Keratinocyte (primary cell): Measurements from ENCODE around the gene GRM7.

Experiments
- CTCF ChIP-seq, 3 experiments: IDR thresholded peaks in 1 of 3; conservative IDR thresholded peaks in 1 of 3; optimal IDR thresholded peaks in 1 of 3; 2 replicates in 2 of 3; 3 replicates in 1 of 3; pipeline versions ENCODE3 to v1.5.1; 2011; ENCODE audit warnings: low read length in 3 of 3, mild to moderate bottlenecking in 3 of 3, moderate library complexity in 2 of 3, control low read depth in 1 of 3, inconsistent platforms in 1 of 3; ENCODE audit not compliant: insufficient read depth in 2 of 3; ENCODE audit errors: extremely low read depth in 1 of 3
- EZH2 ChIP-seq: IDR thresholded peaks from one replicate; pipeline ENCODE4 v1.6.1; 2012; ENCODE audit warnings: inconsistent platforms, mild to moderate bottlenecking, low read length, moderate library complexity

GRCh38 chr3:6857510-6857909 lies 3.4 kb upstream of the GRM7 start:
- TF ChIP-seq EZH2 (no peak), CTCF (optimal IDR thresholded peaks at IDR 0.05 in 1 of 3, IDR thresholded peaks at IDR 0.05 in 1 of 3, conservative IDR thresholded peaks at IDR 0.05 in 1 of 3; ENCODE audit: extremely low read depth in 1 of 3, insufficient read depth in 2 of 3, low read length in 3 of 3) (no peak)
